ENCODE measurements around the gene ADAMTS12.

Gene ADAMTS12

DNA sequence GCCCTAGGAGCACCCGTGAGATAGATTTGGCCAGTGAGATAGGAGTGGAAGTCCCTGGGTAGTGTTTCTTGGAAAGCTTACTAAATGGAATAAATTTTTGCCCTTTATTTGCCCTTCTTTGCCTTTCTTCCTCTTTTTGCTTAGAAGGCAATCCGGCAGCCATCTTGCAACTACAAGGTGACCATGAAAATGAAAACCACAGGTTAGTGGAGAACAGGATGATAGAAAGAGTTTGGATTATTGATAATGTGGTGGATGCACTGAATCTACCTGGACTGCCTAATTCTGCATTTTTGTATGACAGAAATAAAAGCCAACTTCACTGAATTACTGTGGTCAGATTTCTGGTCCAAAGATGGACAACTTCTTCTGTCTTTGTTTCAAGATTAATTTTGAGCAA, 417.8 kb downstream of the ADAMTS12 start:
- no peak overlapping the region for H3K4me3 ChIP-seq (ENCODE audit: low read depth in 1 of 2, low read length in 1 of 2)
- peaks cover 25% of the 10 kb centered on the region for H3K36me3 ChIP-seq
- no peaks in the 10 kb centered on the region for H3K9me3 ChIP-seq
- TF ChIP-seq, protein P1, sequence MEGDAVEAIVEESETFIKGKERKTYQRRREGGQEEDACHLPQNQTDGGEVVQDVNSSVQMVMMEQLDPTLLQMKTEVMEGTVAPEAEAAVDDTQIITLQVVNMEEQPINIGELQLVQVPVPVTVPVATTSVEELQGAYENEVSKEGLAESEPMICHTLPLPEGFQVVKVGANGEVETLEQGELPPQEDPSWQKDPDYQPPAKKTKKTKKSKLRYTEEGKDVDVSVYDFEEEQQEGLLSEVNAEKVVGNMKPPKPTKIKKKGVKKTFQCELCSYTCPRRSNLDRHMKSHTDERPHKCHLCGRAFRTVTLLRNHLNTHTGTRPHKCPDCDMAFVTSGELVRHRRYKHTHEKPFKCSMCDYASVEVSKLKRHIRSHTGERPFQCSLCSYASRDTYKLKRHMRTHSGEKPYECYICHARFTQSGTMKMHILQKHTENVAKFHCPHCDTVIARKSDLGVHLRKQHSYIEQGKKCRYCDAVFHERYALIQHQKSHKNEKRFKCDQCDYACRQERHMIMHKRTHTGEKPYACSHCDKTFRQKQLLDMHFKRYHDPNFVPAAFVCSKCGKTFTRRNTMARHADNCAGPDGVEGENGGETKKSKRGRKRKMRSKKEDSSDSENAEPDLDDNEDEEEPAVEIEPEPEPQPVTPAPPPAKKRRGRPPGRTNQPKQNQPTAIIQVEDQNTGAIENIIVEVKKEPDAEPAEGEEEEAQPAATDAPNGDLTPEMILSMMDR (IDR thresholded peaks at IDR 0.05) = no peak
- H3K4me1 ChIP-seq (ENCODE audit: control insufficient read depth in 1 of 2, insufficient read depth in 1 of 2, low read depth in 1 of 2, low read length in 1 of 2) = peaks cover 0 to 2% of the 10 kb centered on the region in 2 experiments
- no peaks in the 10 kb centered on the region for H3K27me3 ChIP-seq
- no peak overlapping the region for H3K27ac ChIP-seq
